Stimulated activated naive B cell treated with anti-CD40 and anti-IgM and Interleukin-4, amounts not matched to agents 10 μg/mL and 1 μg/mL and 100 μg/mL, for 72 hours (primary cell): Measurements from ENCODE around the gene LPIN1.
"Not testable (repeated sequence)": the region's sequence is repeated elsewhere in the genome, so short reads cannot be mapped to it uniquely, and the experiment has no call there.

Experiments used
- ATAC-seq, 2 donors: fragments of 150-1000 bp; cut with Tn5 transposase; replicated peaks; 2 replicates each; pipeline ENCODE4 v1.10.0; 2021; ENCODE audit warnings: moderate library complexity in 1 of 2
- DNase-seq: peaks from one replicate; pipeline ENCODE4 v3.0.0; 2021
- H3K27ac Mint-ChIP-seq: one replicate; pipeline ENCODE4 v1.8.0; 2022; ENCODE audit warnings: mild to moderate bottlenecking, mixed read lengths
- H3K27me3 Mint-ChIP-seq, 2 donors: one replicate each; pipeline ENCODE4 v1.8.0; 2022; ENCODE audit warnings: mixed read lengths in 2 of 2
- H3K36me3 Mint-ChIP-seq, 2 donors: one replicate each; pipeline ENCODE4 v1.8.0; 2022; ENCODE audit warnings: mixed read lengths in 2 of 2, mild to moderate bottlenecking in 1 of 2
- H3K4me1 Mint-ChIP-seq, 2 donors: one replicate each; pipeline ENCODE4 v1.8.0; 2022; ENCODE audit warnings: mixed read lengths in 2 of 2, mild to moderate bottlenecking in 1 of 2
- H3K4me3 Mint-ChIP-seq, 2 donors: one replicate each; pipeline ENCODE4 v1.8.0; 2022; ENCODE audit warnings: mild to moderate bottlenecking in 2 of 2, mixed read lengths in 2 of 2, moderate library complexity in 1 of 2
- H3K9me3 Mint-ChIP-seq, 2 donors: one replicate each; pipeline ENCODE4 v1.8.0; 2022; ENCODE audit warnings: mixed read lengths in 2 of 2, mild to moderate bottlenecking in 1 of 2

LPIN1 gene

DNA sequence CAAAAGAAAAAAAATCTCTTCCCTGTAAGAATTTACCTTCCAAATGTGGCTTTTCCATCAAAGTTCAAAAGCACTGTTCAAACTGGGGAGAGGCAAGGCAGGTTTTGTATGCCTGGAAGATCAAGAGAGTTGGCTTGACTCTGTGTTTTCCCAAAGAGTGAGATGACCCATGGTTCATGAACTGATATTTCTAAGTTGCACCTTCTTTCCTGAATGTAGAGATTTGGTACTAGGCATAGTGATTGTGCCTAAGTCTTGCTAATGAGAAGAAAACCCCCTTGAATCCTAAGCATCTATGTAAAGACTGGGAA, 23.4 kb upstream of the LPIN1 start:
- no peak overlapping the region for H3K4me3 Mint-ChIP-seq
- no peak overlapping the region for H3K27ac Mint-ChIP-seq
- peaks cover 12 to 21% of the 10 kb centered on the region in 2 donors for H3K27me3 Mint-ChIP-seq
- DNase-seq (no peak), ATAC-seq (no peak)
- H3K9me3 Mint-ChIP-seq: no peaks in the 10 kb centered on the region
- peaks cover 1 to 13% of the 10 kb centered on the region in 2 donors for H3K4me1 Mint-ChIP-seq
- H3K36me3 Mint-ChIP-seq: no peaks in the 10 kb centered on the region

GRCh38 chr2:11724151-11724550, 22.3 kb upstream of the LPIN1 start:
- Mint-ChIP-seq H3K4me3 (no peak overlapping the region), H3K9me3 (no peaks in the 10 kb centered on the region), H3K27me3 (peaks cover 12 to 21% of the 10 kb centered on the region in 2 donors), H3K27ac (no peak overlapping the region), H3K36me3 (no peaks in the 10 kb centered on the region), H3K4me1 (peaks cover 1 to 10% of the 10 kb centered on the region in 2 donors)
- DNase-seq (no peak), ATAC-seq (no peak)

- Mint-ChIP-seq H3K27me3 (peaks cover 8 to 12% of the 10 kb centered on the region in 2 donors), H3K9me3 (no peaks in the 10 kb centered on the region), H3K4me1 (no peaks in the 10 kb centered on the region), H3K27ac (no peak overlapping the region), H3K4me3 (no peak overlapping the region), H3K36me3 (no peaks in the 10 kb centered on the region)
- DNase-seq: no peak
- ATAC-seq: no peak
Observed at GRCh38 chr2:11726384-11726783, 20.0 kb upstream of the LPIN1 start.

DNA sequence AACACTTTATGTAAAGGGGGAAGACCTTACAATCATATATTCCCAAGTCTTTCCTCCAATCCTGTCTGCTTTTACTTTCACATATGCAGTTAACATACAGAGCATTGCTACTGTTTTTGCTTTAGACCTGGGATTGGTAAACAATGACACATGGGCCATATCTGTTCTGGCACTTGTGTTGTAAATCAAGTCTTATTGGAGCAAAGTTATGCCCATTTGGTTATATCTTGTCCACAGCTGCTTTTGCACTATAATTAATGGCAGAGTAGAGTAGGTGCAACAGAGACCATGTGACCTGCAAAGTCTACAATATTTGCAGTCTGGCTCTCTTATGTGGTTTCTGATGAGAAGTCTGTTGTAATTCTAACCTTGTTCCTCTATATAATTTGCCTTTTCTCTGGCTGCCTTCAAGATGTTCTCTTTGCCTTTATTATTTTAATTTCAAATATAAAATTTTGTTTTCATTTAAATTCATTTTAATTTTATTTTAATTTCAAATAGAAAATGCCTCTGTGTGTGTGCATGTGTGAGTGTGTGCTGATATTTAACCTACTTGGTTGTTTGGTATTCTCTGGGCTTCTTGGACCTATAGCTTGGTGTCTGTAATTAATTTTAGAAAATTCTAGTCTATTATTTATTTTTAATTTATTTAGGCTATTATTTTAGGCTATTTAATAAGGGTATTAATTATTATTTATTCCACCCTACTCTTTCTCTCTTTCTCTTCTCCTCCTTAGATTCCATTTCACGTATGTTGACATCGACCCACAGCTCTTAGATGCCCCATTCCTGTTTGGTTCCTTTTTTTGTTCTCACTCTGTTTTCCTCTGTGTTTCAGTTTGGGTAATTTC, 16.8 kb upstream of the LPIN1 start:
- Mint-ChIP-seq H3K27ac (no peak overlapping the region), H3K4me3 (no peak overlapping the region), H3K36me3 (no peaks in the 10 kb centered on the region), H3K4me1 (no peaks in the 10 kb centered on the region), H3K27me3 (peaks cover 24 to 25% of the 10 kb centered on the region in 2 donors), H3K9me3 (no peaks in the 10 kb centered on the region)
- ATAC-seq: no peak
- no peak for DNase-seq

- H3K27me3 Mint-ChIP-seq: peaks cover 19 to 25% of the 10 kb centered on the region in 2 donors
- DNase-seq, H3K36me3 Mint-ChIP-seq, H3K9me3 Mint-ChIP-seq, ATAC-seq, H3K4me3 Mint-ChIP-seq, H3K4me1 Mint-ChIP-seq, H3K27ac Mint-ChIP-seq: not testable (repeated sequence)
Observed at GRCh38 chr2:11731214-11731984, 15.0 kb upstream of the LPIN1 start.

GRCh38 chr2:11732587-11732986, 13.8 kb upstream of the LPIN1 start:
- ATAC-seq (no peak), DNase-seq (no peak)
- peaks cover 21 to 24% of the 10 kb centered on the region in 2 donors for H3K27me3 Mint-ChIP-seq
- no peaks in the 10 kb centered on the region for H3K36me3 Mint-ChIP-seq
- H3K27ac Mint-ChIP-seq: no peak overlapping the region
- no peak overlapping the region for H3K4me3 Mint-ChIP-seq
- H3K4me1 Mint-ChIP-seq: no peaks in the 10 kb centered on the region
- no peaks in the 10 kb centered on the region for H3K9me3 Mint-ChIP-seq

DNA sequence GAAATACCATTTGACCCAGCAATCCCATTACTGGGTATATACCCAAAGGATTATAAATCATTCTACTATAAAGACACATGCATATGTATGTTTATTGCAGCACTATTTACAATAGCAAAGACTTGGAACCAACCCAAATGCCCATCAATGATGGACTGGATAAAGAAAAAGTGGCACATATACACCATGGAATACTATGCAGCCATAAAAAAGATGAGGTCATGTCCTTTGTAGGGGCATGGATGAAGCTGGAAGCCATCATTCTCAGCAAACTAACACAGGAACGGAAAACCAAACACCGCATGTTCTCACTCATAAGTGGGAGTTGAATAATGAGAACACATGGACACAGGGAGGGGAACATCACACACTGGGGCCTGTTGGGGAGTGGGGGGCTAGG, 8.6 kb upstream of the LPIN1 start:
- not testable (repeated sequence) for H3K27ac Mint-ChIP-seq, DNase-seq, H3K4me3 Mint-ChIP-seq, H3K9me3 Mint-ChIP-seq, ATAC-seq, H3K36me3 Mint-ChIP-seq
- peaks cover 25 to 28% of the 10 kb centered on the region in 2 donors for H3K27me3 Mint-ChIP-seq
- H3K4me1 Mint-ChIP-seq: peaks cover 10 to 20% of the 10 kb centered on the region in 2 donors

DNA sequence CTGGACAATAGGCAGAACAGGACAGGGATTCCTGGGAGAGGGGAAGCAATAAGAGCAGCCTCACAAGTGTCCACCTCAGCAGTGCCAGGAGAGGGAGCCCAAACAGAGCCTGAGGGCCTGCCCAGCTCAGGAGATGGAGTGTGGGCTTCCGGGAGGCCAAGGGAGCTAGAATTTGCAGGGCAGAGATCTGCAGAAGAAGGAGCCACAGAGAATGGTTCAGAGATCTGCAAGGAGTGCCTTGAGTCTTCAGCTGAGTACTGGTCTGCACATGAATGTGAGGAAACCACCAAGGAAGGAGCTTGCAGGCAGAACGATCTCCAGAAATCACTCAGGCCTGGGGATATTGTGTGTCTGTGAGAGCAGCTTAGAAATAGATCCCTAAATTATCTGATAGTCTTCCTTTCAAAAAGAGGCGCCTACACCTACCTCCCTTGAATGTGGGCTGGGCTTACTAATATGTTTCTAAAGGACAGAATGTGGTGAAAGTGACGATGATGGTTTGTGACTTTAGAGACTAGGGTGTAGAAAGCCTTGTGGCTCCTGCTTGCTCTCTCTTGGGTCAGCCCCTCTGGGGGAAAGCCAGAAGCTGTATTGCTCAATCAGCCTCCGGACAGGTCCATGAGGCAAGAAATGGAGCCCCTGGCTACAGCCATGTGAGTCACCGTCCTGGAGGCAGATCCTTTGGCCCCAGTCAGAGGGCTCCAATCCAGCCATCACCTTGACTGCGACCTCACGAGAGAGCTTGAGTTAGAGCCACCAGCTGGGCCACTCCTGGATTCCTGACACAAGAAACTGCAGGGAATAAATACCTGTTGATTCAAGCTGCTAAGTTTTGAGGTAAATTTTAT, 7.6 kb upstream of the LPIN1 start:
- no peaks in the 10 kb centered on the region for H3K36me3 Mint-ChIP-seq
- no peaks in the 10 kb centered on the region for H3K9me3 Mint-ChIP-seq

GRCh38 chr2:11740723-11741122, 5.7 kb upstream of the LPIN1 start:
- peaks cover 31 to 46% of the 10 kb centered on the region in 2 donors for H3K4me1 Mint-ChIP-seq
- H3K36me3 Mint-ChIP-seq: no peaks in the 10 kb centered on the region

More for the DNA sequence above, 7.6 kb upstream of the LPIN1 start:
- DNase-seq: no peak
- H3K4me3 Mint-ChIP-seq: no peak overlapping the region
- peaks cover 16 to 18% of the 10 kb centered on the region in 2 donors for H3K27me3 Mint-ChIP-seq
- peaks cover 19 to 28% of the 10 kb centered on the region in 2 donors for H3K4me1 Mint-ChIP-seq
- peak; percentile 79 to 85 for ATAC-seq
- no peak overlapping the region for H3K27ac Mint-ChIP-seq

GRCh38 chr2:11742317-11742701, 4.1 kb upstream of the LPIN1 start:
- ATAC-seq (no peak), DNase-seq (no peak)
- Mint-ChIP-seq H3K36me3 (peaks cover 2 to 3% of the 10 kb centered on the region in 2 donors), H3K9me3 (no peaks in the 10 kb centered on the region), H3K27ac (peak overlapping the region; percentile 21), H3K4me3 (no peak overlapping the region), H3K4me1 (peaks cover 39 to 56% of the 10 kb centered on the region in 2 donors), H3K27me3 (peaks cover 6 to 12% of the 10 kb centered on the region in 2 donors)

More at GRCh38 chr2:11740723-11741122, 5.7 kb upstream of the LPIN1 start:
- Mint-ChIP-seq H3K27me3 (peaks cover 11 to 13% of the 10 kb centered on the region in 2 donors), H3K27ac (peak overlapping the region; percentile 54), H3K4me3 (no peak overlapping the region), H3K9me3 (no peaks in the 10 kb centered on the region)
- DNase-seq: no peak
- ATAC-seq: no peak

GRCh38 chr2:11742702-11743357, 3.6 kb upstream of the LPIN1 start:
- peaks cover 4 to 6% of the 10 kb centered on the region in 2 donors for H3K36me3 Mint-ChIP-seq
- DNase-seq (no peak), ATAC-seq (no peak)
- no peaks in the 10 kb centered on the region for H3K9me3 Mint-ChIP-seq
- peak overlapping the region; percentile 11 for H3K27ac Mint-ChIP-seq
- no peak overlapping the region for H3K4me3 Mint-ChIP-seq
- H3K27me3 Mint-ChIP-seq: peaks cover 2 to 7% of the 10 kb centered on the region in 2 donors
- H3K4me1 Mint-ChIP-seq: peaks cover 44 to 61% of the 10 kb centered on the region in 2 donors

- Mint-ChIP-seq H3K4me1 (peaks cover 48 to 65% of the 10 kb centered on the region in 2 donors), H3K36me3 (peaks cover 6 to 7% of the 10 kb centered on the region in 2 donors), H3K9me3 (no peaks in the 10 kb centered on the region), H3K27ac (no peak overlapping the region), H3K27me3 (peaks cover 0 to 5% of the 10 kb centered on the region in 2 donors), H3K4me3 (no peak overlapping the region)
- DNase-seq: no peak
- ATAC-seq: no peak
Observed at GRCh38 chr2:11743366-11743765, 3.1 kb upstream of the LPIN1 start.

GRCh38 chr2:11743846-11744553, 2.4 kb upstream of the LPIN1 start:
- Mint-ChIP-seq H3K4me1 (peaks cover 51 to 66% of the 10 kb centered on the region in 2 donors), H3K36me3 (peaks cover 6 to 10% of the 10 kb centered on the region in 2 donors), H3K27me3 (peaks cover 0 to 5% of the 10 kb centered on the region in 2 donors), H3K9me3 (no peaks in the 10 kb centered on the region), H3K4me3 (peak overlapping the region; percentile 1 to 55), H3K27ac (peak overlapping the region; percentile 84)
- ATAC-seq (peak; percentile 64 to 74), DNase-seq (peak; percentile 80)
